Esophagus muscularis mucosa (tissue), 4 donors: Measurements from ENCODE around the gene MYO1D. TPM values are rescaled to one million over a fixed set of nuclear protein-coding genes. Genes with fewer than 3 reads are reported as not detected.

Source experiments
- DNase-seq: peaks from one replicate; pipeline ENCODE4 v3.0.0-alpha.2; 2017; ENCODE audit errors: extremely low spot score
- H3K27ac ChIP-seq, 4 donors: fragments of 200-600 bp; sonication (generic); replicated peaks in 1 of 4; 1 replicate in 3 of 4; 2 replicates in 1 of 4; pipeline ENCODE4 v1.5.1; 2016 to 2019; ENCODE audit warnings: mild to moderate bottlenecking in 1 of 4
- H3K27me3 ChIP-seq, 4 donors: fragments of 200-600 bp; sonication (generic); one replicate each; pipeline versions ENCODE4 v1.5.1 to v1.6.0; 2016 to 2019
- H3K36me3 ChIP-seq, 4 donors: fragments of 200-600 bp; sonication (generic); one replicate each; pipeline ENCODE4 v1.5.1; 2016 to 2019
- H3K4me1 ChIP-seq, 4 donors: fragments of 200-600 bp; sonication (generic); one replicate each; pipeline ENCODE4 v1.5.1; 2016 to 2019
- H3K4me3 ChIP-seq, 4 donors: fragments of 200-600 bp; sonication (generic); 1 replicate in 2 of 4; 2 replicates in 2 of 4; pipeline ENCODE4 v1.5.1; 2016 to 2019; ENCODE audit warnings: mild to moderate bottlenecking in 4 of 4, moderate library complexity in 1 of 4
- H3K9me3 ChIP-seq, 4 donors: fragments of 200-600 bp; sonication (generic); 1 replicate in 3 of 4; 2 replicates in 1 of 4; pipeline ENCODE4 v1.5.1; 2016 to 2019
- CTCF ChIP-seq, 3 experiments: fragments of 200-600 bp in 2 of 3; fragments of 450-650 bp in 1 of 3; sonication (generic) in 2 of 3; IDR thresholded peaks; one replicate each; pipeline ENCODE4 v1.5.1; 2017 to 2019; ENCODE audit warnings: antibody characterized with exemption in 3 of 3, mild to moderate bottlenecking in 2 of 3, moderate library complexity in 1 of 3
- EP300 ChIP-seq: sonication (generic); formaldehyde crosslinking; IDR thresholded peaks from one replicate; pipeline ENCODE4 v1.6.1; 2017; ENCODE audit warnings: antibody characterized with exemption
- POLR2A ChIP-seq: fragments of 450-650 bp; IDR thresholded peaks from one replicate; pipeline ENCODE4 v1.6.1; 2017; ENCODE audit warnings: antibody characterized with exemption, moderate library complexity, mild to moderate bottlenecking, low read depth
- POLR2AphosphoS5 ChIP-seq, 2 donors: sonication (generic); formaldehyde crosslinking; IDR thresholded peaks; one replicate each; pipeline ENCODE4 v1.6.1; 2017; ENCODE audit warnings: antibody characterized with exemption in 2 of 2
- WGBS: methylation state at CpG from one replicate; pipeline ENCODE4 v1.1.5; 2018; 5-methylcytosine and 5-hydroxymethylcytosine counted together
- intact Hi-C: fragments of 100-400 bp; cut with DNase I; formaldehyde crosslinking; loops from one replicate; pipeline ENCODE4 v1.15.1; 2023
- total RNA-seq, 4 donors: library from RNA; depleted of rRNA; stranded (reverse); fragments of >200 nt; gene quantifications; one replicate each; pipeline versions ENCODE4 v1.1.0 to v1.2.1, GENCODE V29; 2016

MYO1D gene
- total RNA-seq, 4 donors from 2014 or later = 27.3 to 30.3 (median 29.0) TPM

GRCh38 chr17:32820440-32820839 is 56.5 kb downstream of the MYO1D start:
- intact Hi-C loops = no loop called here
- Histone ChIP-seq H3K27me3 (no peaks in the 10 kb centered on the region), H3K4me1 (peaks cover 0 to 9% (median 6%) of the 10 kb centered on the region in 4 donors), H3K9me3 (no peaks in the 10 kb centered on the region), H3K27ac (no peak overlapping the region), H3K4me3 (no peak overlapping the region), H3K36me3 (no peaks in the 10 kb centered on the region)
- WGBS = 95% methylated on average over 2 of the region's 2 CpGs
- DNase-seq = no peak
- TF ChIP-seq EP300 = no peak
- TF ChIP-seq POLR2A = no peak
- TF ChIP-seq CTCF (IDR thresholded peaks at IDR 0.05) = no peak
- TF ChIP-seq POLR2AphosphoS5 (IDR thresholded peaks at IDR 0.05) = no peak

- TF ChIP-seq POLR2AphosphoS5 (IDR thresholded peaks at IDR 0.05) (no peak), POLR2A (no peak), CTCF (IDR thresholded peaks at IDR 0.05) (no peak), EP300 (no peak)
- WGBS = 85% methylated on average over 2 of the region's 2 CpGs
- no peak for DNase-seq
- peaks cover 0 to 9% (median 6%) of the 10 kb centered on the region in 4 donors for H3K4me1 ChIP-seq
- no peak overlapping the region for H3K27ac ChIP-seq
- intact Hi-C loops = no loop called here
- H3K9me3 ChIP-seq = no peaks in the 10 kb centered on the region
- H3K36me3 ChIP-seq = no peaks in the 10 kb centered on the region
- H3K4me3 ChIP-seq = no peak overlapping the region
- H3K27me3 ChIP-seq = no peaks in the 10 kb centered on the region
These were observed 57.1 kb downstream of the MYO1D start for GRCh38 chr17:32819787-32820186.

- DNase-seq = no peak
- Histone ChIP-seq H3K27ac (peak overlapping the region; percentile 14 to 52 (median 22)), H3K36me3 (no peaks in the 10 kb centered on the region), H3K27me3 (no peaks in the 10 kb centered on the region), H3K4me1 (peaks cover 0 to 9% (median 6%) of the 10 kb centered on the region in 4 donors), H3K4me3 (no peak overlapping the region), H3K9me3 (no peaks in the 10 kb centered on the region)
- TF ChIP-seq POLR2A = no peak
- peak in 1 of 2 donors; percentile 6 for TF ChIP-seq POLR2AphosphoS5 (IDR thresholded peaks at IDR 0.05)
- TF ChIP-seq EP300 = no peak
- intact Hi-C loops = no loop called here
- WGBS = 50% methylated on average over 4 of the region's 4 CpGs
These were observed 57.9 kb downstream of the MYO1D start for GRCh38 chr17:32819035-32819434.

- H3K27me3 ChIP-seq = no peaks in the 10 kb centered on the region
- H3K4me1 ChIP-seq = peaks cover 0 to 8% (median 5%) of the 10 kb centered on the region in 4 donors
- no peaks in the 10 kb centered on the region for H3K9me3 ChIP-seq
- intact Hi-C loops = no loop called here
- no peak overlapping the region for H3K4me3 ChIP-seq
- no peak for DNase-seq
- no peak overlapping the region for H3K27ac ChIP-seq
- WGBS = 93% methylated on average over 3 of the region's 3 CpGs
- TF ChIP-seq CTCF (IDR thresholded peaks at IDR 0.05) (no peak), EP300 (no peak), POLR2A (no peak), POLR2AphosphoS5 (IDR thresholded peaks at IDR 0.05) (no peak)
- H3K36me3 ChIP-seq = no peaks in the 10 kb centered on the region
These were observed 61.5 kb downstream of the MYO1D start for GRCh38 chr17:32815460-32815859.

GRCh38 chr17:32814836-32815235 is 62.1 kb downstream of the MYO1D start:
- peaks cover 0 to 7% (median 5%) of the 10 kb centered on the region in 4 donors for H3K4me1 ChIP-seq
- 88% methylated on average over 7 of the region's 7 CpGs for WGBS
- no peak overlapping the region for H3K27ac ChIP-seq
- no peaks in the 10 kb centered on the region for H3K27me3 ChIP-seq
- DNase-seq = no peak
- no peak overlapping the region for H3K4me3 ChIP-seq
- TF ChIP-seq POLR2AphosphoS5 (IDR thresholded peaks at IDR 0.05) = no peak
- TF ChIP-seq CTCF (IDR thresholded peaks at IDR 0.05) = no peak
- no peak for TF ChIP-seq EP300
- TF ChIP-seq POLR2A = no peak
- no peaks in the 10 kb centered on the region for H3K36me3 ChIP-seq
- no peaks in the 10 kb centered on the region for H3K9me3 ChIP-seq
- intact Hi-C loops = no loop called here
